SH-SY5Y (cell line): ENCODE data around the gene RHBDF1.

Experiments
- GATA2 ChIP-seq: IDR thresholded peaks from 2 replicates; pipeline ENCODE4 v1.6.1; 2011; ENCODE audit warnings: mild to moderate bottlenecking, low read depth, low read length
- GATA3 ChIP-seq: IDR thresholded peaks from 2 replicates; pipeline ENCODE4 v1.6.1; 2011; ENCODE audit warnings: low read depth, mild to moderate bottlenecking, low read length, moderate library complexity

Gene RHBDF1

GRCh38 chr16:71540-72401 lies 660 bp downstream of the RHBDF1 start:
- TF ChIP-seq GATA3 (no peak), GATA2 (no peak)

- TF ChIP-seq GATA2: no peak
- no peak for TF ChIP-seq GATA3
Measured at GRCh38 chr16:71210-71539, 1.3 kb downstream of the RHBDF1 start.

GRCh38 chr16:69181-69580 lies 3.2 kb downstream of the RHBDF1 start:
- TF ChIP-seq GATA2 (no peak), GATA3 (no peak)

GRCh38 chr16:67884-68789 lies 4.3 kb downstream of the RHBDF1 start:
- TF ChIP-seq GATA3 (no peak), GATA2 (no peak)

GRCh38 chr16:67183-67791 lies 5.1 kb downstream of the RHBDF1 start:
- TF ChIP-seq GATA2: no peak
- TF ChIP-seq GATA3: no peak

- no peak for TF ChIP-seq GATA3
Measured at GRCh38 chr16:66309-67182, 5.9 kb downstream of the RHBDF1 start.

- TF ChIP-seq GATA2 (no peak), GATA3 (no peak)
Measured at GRCh38 chr16:65745-66144, 6.7 kb downstream of the RHBDF1 start.

GRCh38 chr16:64914-65255 lies 7.5 kb downstream of the RHBDF1 start:
- no peak for TF ChIP-seq GATA2
- no peak for TF ChIP-seq GATA3

- TF ChIP-seq GATA3 (no peak), GATA2 (no peak)
Measured at GRCh38 chr16:63998-64913, 8.2 kb downstream of the RHBDF1 start.

GRCh38 chr16:63466-63865 lies 9.0 kb downstream of the RHBDF1 start:
- TF ChIP-seq GATA3 (no peak), GATA2 (no peak)

- no peak for TF ChIP-seq GATA3
- TF ChIP-seq GATA2: no peak
Measured at GRCh38 chr16:62968-63391, 9.5 kb downstream of the RHBDF1 start.

- TF ChIP-seq GATA3 (no peak), GATA2 (no peak)
Measured at GRCh38 chr16:62283-62967, 10.0 kb downstream of the RHBDF1 start.
